ENCODE data around the gene RPAP2. TPM values are rescaled to one million over a fixed set of nuclear protein-coding genes. Genes with fewer than 3 reads are reported as not detected.

RPAP2 gene
- total RNA-seq, 2 experiments from 2014 or later, result 31.5 to 32.2 TPM

GRCh38 chr1:92441697-92442342, 143.0 kb downstream of the RPAP2 start:
- CTCF ChIA-PET, result interaction anchor here (1.7 kb wide), 1 partner anchor 131 kb away, joined by 5 read pairs; no protein-coding TSS in a partner anchor
- H3K9me3 Mint-ChIP-seq, result no peaks in the 10 kb centered on the region

GRCh38 chr1:92442351-92442750, 143.5 kb downstream of the RPAP2 start:
- ChIA-PET CTCF (interaction anchor here (1.7 kb wide), 1 partner anchor 132 kb away, joined by 5 read pairs; no protein-coding TSS in a partner anchor), POLR2A (interaction anchor here (0.6 to 1.3 kb wide), 3 partner anchors 37 to 109 kb away, joined by 3 to 4 read pairs (median 3); no protein-coding TSS in a partner anchor)
- no peak overlapping the region for H3K27ac Mint-ChIP-seq
- H3K27me3 Mint-ChIP-seq, result no peaks in the 10 kb centered on the region
- no peak for DNase-seq
- H3K9me3 Mint-ChIP-seq, result no peaks in the 10 kb centered on the region
- H3K36me3 Mint-ChIP-seq (ENCODE audit: low read depth), result no peaks in the 10 kb centered on the region
- intact Hi-C loops (cut with micrococcal nuclease), result no loop called here
- no peak for TF ChIP-seq CTCF (IDR thresholded peaks at IDR 0.05)
- no peak for ATAC-seq
- H3K4me1 Mint-ChIP-seq (ENCODE audit: low read depth), result peaks cover 9% of the 10 kb centered on the region
- no peak overlapping the region for H3K4me3 Mint-ChIP-seq

More at GRCh38 chr1:92441697-92442342, 143.0 kb downstream of the RPAP2 start:
- intact Hi-C loops (cut with micrococcal nuclease), result no loop called here
- H3K27me3 Mint-ChIP-seq, result no peaks in the 10 kb centered on the region
- POLR2A ChIA-PET, result interaction anchor here (0.6 to 1.3 kb wide), 3 partner anchors 38 to 110 kb away, joined by 3 to 4 read pairs (median 3); no protein-coding TSS in a partner anchor
- H3K4me3 Mint-ChIP-seq, result no peak overlapping the region
- H3K4me1 Mint-ChIP-seq (ENCODE audit: low read depth), result peaks cover 9% of the 10 kb centered on the region
- ATAC-seq (no peak), DNase-seq (no peak)
- H3K27ac Mint-ChIP-seq, result no peak overlapping the region
- no peaks in the 10 kb centered on the region for H3K36me3 Mint-ChIP-seq (ENCODE audit: low read depth)
- no peak for TF ChIP-seq CTCF (IDR thresholded peaks at IDR 0.05)

- Mint-ChIP-seq H3K4me1 (ENCODE audit: low read depth) (peaks cover 10% of the 10 kb centered on the region), H3K27me3 (no peaks in the 10 kb centered on the region), H3K4me3 (no peak overlapping the region), H3K27ac (no peak overlapping the region), H3K36me3 (ENCODE audit: low read depth) (no peaks in the 10 kb centered on the region), H3K9me3 (no peaks in the 10 kb centered on the region)
- no peak for DNase-seq
- ChIA-PET POLR2A (no interaction called here), CTCF (interaction anchor here (1.7 kb wide), 1 partner anchor 134 kb away, joined by 5 read pairs; no protein-coding TSS in a partner anchor)
- no peak for ATAC-seq
- intact Hi-C loops (cut with micrococcal nuclease), result no loop called here
- no peak for TF ChIP-seq CTCF (IDR thresholded peaks at IDR 0.05)
These were observed 145.0 kb downstream of the RPAP2 start for GRCh38 chr1:92443893-92444292.

- no peaks in the 10 kb centered on the region for H3K36me3 Mint-ChIP-seq (ENCODE audit: low read depth)
- TF ChIP-seq CTCF (IDR thresholded peaks at IDR 0.05), result no peak
- ATAC-seq (no peak), DNase-seq (no peak)
- no peaks in the 10 kb centered on the region for H3K9me3 Mint-ChIP-seq
- CTCF ChIA-PET, result interaction anchor here (1.7 kb wide), 1 partner anchor 134 kb away, joined by 5 read pairs; no protein-coding TSS in a partner anchor
- no peak overlapping the region for H3K27ac Mint-ChIP-seq
- POLR2A ChIA-PET, result no interaction called here
- peaks cover 6% of the 10 kb centered on the region for H3K4me1 Mint-ChIP-seq (ENCODE audit: low read depth)
- intact Hi-C loops (cut with micrococcal nuclease), result no loop called here
- H3K4me3 Mint-ChIP-seq, result no peak overlapping the region
- no peaks in the 10 kb centered on the region for H3K27me3 Mint-ChIP-seq
These were observed 145.5 kb downstream of the RPAP2 start for GRCh38 chr1:92444351-92444750.

- no peaks in the 10 kb centered on the region for H3K27me3 Mint-ChIP-seq
- no peak for TF ChIP-seq CTCF (IDR thresholded peaks at IDR 0.05)
- ATAC-seq (no peak), DNase-seq (no peak)
- H3K27ac Mint-ChIP-seq, result no peak overlapping the region
- no peaks in the 10 kb centered on the region for H3K9me3 Mint-ChIP-seq
- H3K4me3 Mint-ChIP-seq, result no peak overlapping the region
- no peaks in the 10 kb centered on the region for H3K36me3 Mint-ChIP-seq (ENCODE audit: low read depth)
- ChIA-PET CTCF (no interaction called here), POLR2A (no interaction called here)
- intact Hi-C loops (cut with micrococcal nuclease), result no loop called here
- peaks cover 4% of the 10 kb centered on the region for H3K4me1 Mint-ChIP-seq (ENCODE audit: low read depth)
These were observed 147.0 kb downstream of the RPAP2 start for GRCh38 chr1:92445865-92446264.
